H1 (cell line): ENCODE measurements around the gene TP53I13.

Experiments used
- BACH1 ChIP-seq: IDR thresholded peaks from 2 replicates; pipeline ENCODE4 v1.6.1; 2012; ENCODE audit warnings: low read length, improper control_type of control experiment
- CBX8 ChIP-seq: fragments of 300-800, 300-1000 bp; sonication (generic); IDR thresholded peaks from 2 replicates; pipeline ENCODE4 v1.7.1; 2016; ENCODE audit warnings: low read depth, low read length, borderline replicate concordance
- EP300 ChIP-seq, 2 experiments: IDR thresholded peaks; 1 replicate in 1 of 2; 2 replicates in 1 of 2; pipeline ENCODE4 v1.6.1; 2011 to 2012; ENCODE audit warnings: low read depth in 2 of 2, low read length in 2 of 2, mild to moderate bottlenecking in 2 of 2, borderline replicate concordance in 1 of 2, inconsistent platforms in 1 of 2, moderate library complexity in 1 of 2
- EZH2 ChIP-seq: fragments of 200-600 bp; sonication (generic); IDR thresholded peaks from 2 replicates; pipeline ENCODE4 v1.7.1; 2012; ENCODE audit warnings: low read depth, mild to moderate bottlenecking, moderate library complexity, low read length, inconsistent platforms; ENCODE audit not compliant: severe bottlenecking
- HDAC2 ChIP-seq, 2 experiments: fragments of 300-600 bp in 1 of 2; sonication (generic) in 1 of 2; IDR thresholded peaks; 2 replicates each; pipeline ENCODE4 v1.6.1; 2011 to 2012; ENCODE audit warnings: low read depth in 2 of 2, low read length in 2 of 2, mild to moderate bottlenecking in 2 of 2, moderate library complexity in 2 of 2, borderline replicate concordance in 1 of 2, inconsistent platforms in 1 of 2
- HDAC6 ChIP-seq: IDR thresholded peaks from one replicate; pipeline ENCODE4 v1.7.1; 2012; ENCODE audit warnings: low read depth, mild to moderate bottlenecking, inconsistent platforms, low read length, moderate library complexity
- JUND ChIP-seq: IDR thresholded peaks from 2 replicates; pipeline ENCODE4 v1.6.1; 2011; ENCODE audit warnings: mild to moderate bottlenecking, improper control_type of control experiment, low read length
- KDM1A ChIP-seq: fragments of 200-600, 300-600 bp; sonication (generic); IDR thresholded peaks from 2 replicates; pipeline ENCODE4 v1.7.1; 2016; ENCODE audit warnings: mild to moderate bottlenecking, low read length, borderline replicate concordance
- POLR2A ChIP-seq, 2 experiments: IDR thresholded peaks; 1 replicate in 1 of 2; 2 replicates in 1 of 2; pipeline ENCODE4 v1.6.1; 2011; ENCODE audit warnings: low read depth in 2 of 2, low read length in 2 of 2, mild to moderate bottlenecking in 2 of 2; ENCODE audit errors: control extremely low read depth in 1 of 2
- POLR2AphosphoS5 ChIP-seq: IDR thresholded peaks from 2 replicates; pipeline ENCODE4 v1.6.1; 2011; ENCODE audit warnings: low read depth, low read length
- SP4 ChIP-seq: IDR thresholded peaks from 2 replicates; pipeline ENCODE4 v1.6.1; 2012; ENCODE audit warnings: low read length, inconsistent platforms
- TAF1 ChIP-seq: IDR thresholded peaks from 2 replicates; pipeline ENCODE4 v1.6.1; 2011; ENCODE audit warnings: mild to moderate bottlenecking, low read depth, low read length
- TF ChIP-seq, protein P1 (sequence below), 3 experiments: IDR thresholded peaks; 1 replicate in 2 of 3; 2 replicates in 1 of 3; pipeline versions ENCODE4 v1.5.1 to v1.6.1; 2011; ENCODE audit warnings: low read length in 3 of 3, mild to moderate bottlenecking in 3 of 3, inconsistent platforms in 2 of 3, low read depth in 1 of 3, moderate library complexity in 1 of 3; ENCODE audit not compliant: insufficient read depth in 1 of 3; ENCODE audit errors: control extremely low read depth in 1 of 3

DNA sequence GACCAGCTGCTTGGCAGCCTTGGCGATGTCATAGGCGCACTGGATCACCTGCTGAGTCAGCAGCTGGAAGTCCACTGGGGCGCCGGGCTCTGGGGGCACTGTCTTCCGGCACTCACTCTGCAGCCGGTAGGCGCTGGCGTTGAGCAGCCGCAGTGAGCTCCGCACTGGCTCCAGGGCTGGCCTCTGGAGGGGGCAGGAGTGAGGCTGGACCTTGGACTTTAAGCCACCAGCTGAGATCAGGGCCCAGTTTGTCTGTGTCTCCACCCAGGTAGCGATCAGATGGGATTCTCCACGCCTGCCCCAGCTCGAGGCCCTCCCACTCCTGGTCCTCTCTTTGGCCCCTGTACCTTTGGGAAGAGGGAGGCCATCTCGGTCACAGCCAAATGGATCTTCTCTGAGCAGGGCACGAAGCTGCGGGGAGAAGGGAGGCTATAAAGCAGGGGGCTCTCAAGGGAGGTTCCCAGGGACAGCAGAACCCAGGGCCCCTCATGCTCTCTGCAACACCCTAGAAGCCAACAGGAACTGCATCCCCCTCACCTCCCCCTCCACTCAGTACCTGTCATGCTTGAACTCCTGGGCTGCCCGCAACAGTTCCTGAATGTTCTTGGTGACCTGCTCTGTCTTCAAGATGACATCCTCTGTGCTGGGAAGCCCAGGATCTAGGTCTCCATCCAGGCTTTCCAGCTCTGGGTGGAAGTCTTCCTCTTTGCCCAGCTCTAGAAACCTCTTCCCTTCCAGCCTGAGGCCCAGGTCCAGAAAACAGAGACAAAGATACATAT, 6.4 kb downstream of the TP53I13 start:
- TF ChIP-seq TAF1 (no peak), HDAC2 (IDR thresholded peaks at IDR 0.05; ENCODE audit: borderline replicate concordance in 1 of 2, low read depth in 2 of 2, low read length in 2 of 2) (no peak), POLR2A (IDR thresholded peaks at IDR 0.05; ENCODE audit: control extremely low read depth in 1 of 2, low read depth in 2 of 2, low read length in 2 of 2) (no peak), CBX8 (no peak), KDM1A (no peak), EZH2 (no peak), POLR2AphosphoS5 (no peak), HDAC6 (no peak), EP300 (IDR thresholded peaks at IDR 0.05; ENCODE audit: borderline replicate concordance in 1 of 2, low read depth in 2 of 2, low read length in 2 of 2) (no peak), SP4 (no peak), BACH1 (no peak), JUND (no peak)
- TF ChIP-seq, protein P1, sequence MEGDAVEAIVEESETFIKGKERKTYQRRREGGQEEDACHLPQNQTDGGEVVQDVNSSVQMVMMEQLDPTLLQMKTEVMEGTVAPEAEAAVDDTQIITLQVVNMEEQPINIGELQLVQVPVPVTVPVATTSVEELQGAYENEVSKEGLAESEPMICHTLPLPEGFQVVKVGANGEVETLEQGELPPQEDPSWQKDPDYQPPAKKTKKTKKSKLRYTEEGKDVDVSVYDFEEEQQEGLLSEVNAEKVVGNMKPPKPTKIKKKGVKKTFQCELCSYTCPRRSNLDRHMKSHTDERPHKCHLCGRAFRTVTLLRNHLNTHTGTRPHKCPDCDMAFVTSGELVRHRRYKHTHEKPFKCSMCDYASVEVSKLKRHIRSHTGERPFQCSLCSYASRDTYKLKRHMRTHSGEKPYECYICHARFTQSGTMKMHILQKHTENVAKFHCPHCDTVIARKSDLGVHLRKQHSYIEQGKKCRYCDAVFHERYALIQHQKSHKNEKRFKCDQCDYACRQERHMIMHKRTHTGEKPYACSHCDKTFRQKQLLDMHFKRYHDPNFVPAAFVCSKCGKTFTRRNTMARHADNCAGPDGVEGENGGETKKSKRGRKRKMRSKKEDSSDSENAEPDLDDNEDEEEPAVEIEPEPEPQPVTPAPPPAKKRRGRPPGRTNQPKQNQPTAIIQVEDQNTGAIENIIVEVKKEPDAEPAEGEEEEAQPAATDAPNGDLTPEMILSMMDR (IDR thresholded peaks at IDR 0.05; ENCODE audit: control extremely low read depth in 1 of 3, insufficient read depth in 1 of 3, low read depth in 1 of 3, low read length in 3 of 3): no peak
